Measurements from ENCODE around the gene PLEKHF1. TPM values are rescaled to one million over a fixed set of nuclear protein-coding genes. Genes with fewer than 3 reads are reported as not detected.

The PLEKHF1 gene
- total and polyA plus RNA-seq, 2 of the 8 experiments (the other 6 are each of a cell fraction or from before 2014, with no cell fraction given) = 11.1 to 18.4 TPM

DNA sequence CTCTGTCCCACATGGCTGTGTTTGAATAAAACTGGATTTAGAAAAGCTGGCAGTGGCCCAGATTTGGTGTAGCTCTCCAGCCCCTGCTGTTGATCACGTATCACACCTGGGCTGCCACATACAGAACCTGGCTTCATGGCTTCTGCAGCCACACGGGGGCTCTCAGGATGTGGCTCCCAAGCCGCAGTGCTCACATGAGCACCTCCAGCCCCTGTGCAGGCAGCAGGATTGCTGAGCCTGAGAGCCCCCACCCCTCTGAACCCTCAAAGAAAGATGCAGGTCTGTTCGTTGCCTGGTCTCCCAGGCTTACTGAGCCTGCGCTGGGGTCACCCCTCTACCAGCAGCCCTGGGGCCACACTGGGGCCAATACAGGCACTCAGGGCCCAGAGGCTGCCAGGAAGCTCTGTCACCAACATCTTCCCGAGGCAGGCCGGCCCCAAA lies 2.7 kb downstream of the PLEKHF1 start:
- no peak overlapping the region for H3K4me3 ChIP-seq (ENCODE audit: extremely low read depth in 1 of 4, insufficient read depth in 2 of 4, low read depth in 3 of 4, low read length in 4 of 4)
- no peak overlapping the region for H3K23ac ChIP-seq (ENCODE audit: insufficient read length)
- H2BK5ac ChIP-seq (ENCODE audit: low read depth, low read length) = peak overlapping the region; percentile 49; the same call in 1 of the 2 replicates
- H3K4me2 ChIP-seq (ENCODE audit: insufficient read depth in 1 of 2, low read depth in 2 of 2, low read length in 2 of 2) = peak overlapping the region in 1 of 2 experiments; percentile 98; a peak in 2 of 4 replicates
- H2BK120ac ChIP-seq (replicated peaks; ENCODE audit: low read depth, low read length) = no peak overlapping the region
- peaks cover 0 to 39% of the 10 kb centered on the region in 2 experiments; a peak in 1 of 4 replicates for H3K79me2 ChIP-seq (ENCODE audit: control insufficient read depth in 1 of 2, insufficient read depth in 2 of 2, low read length in 2 of 2)
- FAIRE-seq (no peak), DNase-seq (ENCODE audit: low read depth in 1 of 2, low spot score in 2 of 2) (no peak)
- peaks cover 0 to 21% (median 18%) of the 10 kb centered on the region in 4 experiments; a peak in 6 of 7 replicates for H3K4me1 ChIP-seq (replicated peaks in 1 of 4; ENCODE audit: control insufficient read depth in 3 of 4, insufficient read depth in 4 of 4, low read length in 3 of 4)
- no peak overlapping the region for H2BK20ac ChIP-seq (ENCODE audit: low read length)
- ChIA-PET POLR2A (ENCODE audit: partially characterized antibody) (interaction anchor here (1.0 to 3.0 kb wide), 3 partner anchors 9 to 58 kb away, joined by 3 to 13 read pairs (median 6); no protein-coding TSS in a partner anchor), CTCF (ENCODE audit: partially characterized antibody) (interaction anchor here (0.6 to 5.3 kb wide), 13 partner anchors 10 to 1036 kb away, joined by 3 to 79 read pairs (median 5); partner anchors contain the start of gene POP4)
- peak overlapping the region; percentile 60; the same call in 1 of the 2 replicates for H2BK12ac ChIP-seq (ENCODE audit: low read depth, low read length)
- H3K9me3 ChIP-seq (ENCODE audit: insufficient read depth in 2 of 2, low read depth in 1 of 2, low read length in 1 of 2) = no peaks in the 10 kb centered on the region
- 0 out of 2 replicates have a peak overlapping the region, but pooled peaks have one; percentile 32 for H2AK5ac ChIP-seq (ENCODE audit: low read depth, low read length)
- no peak overlapping the region; the same call in 1 of the 2 replicates for H3K18ac ChIP-seq (ENCODE audit: extremely low read depth, low read length)
- peaks cover 13% of the 10 kb centered on the region for H3K23me2 ChIP-seq (ENCODE audit: low read depth, low read length)
- no peak overlapping the region for H3K14ac ChIP-seq (ENCODE audit: insufficient read length)
- H3K9ac ChIP-seq (replicated peaks in 1 of 4; ENCODE audit: extremely low read depth in 1 of 4, low read depth in 3 of 4, low read length in 3 of 4) = no peak overlapping the region
- no peak overlapping the region for H3K56ac ChIP-seq (replicated peaks; ENCODE audit: insufficient read length, low read depth, low read length)
- WGBS, 2 experiments (ENCODE audit: extremely low coverage in 1 of 2, insufficient coverage in 1 of 2, insufficient read length in 1 of 2, insufficient replicate concordance in 2 of 2, low coverage in 1 of 2, low lambda C conversion rate in 2 of 2, missing lambda C conversion rate in 1 of 2) = 85% methylated on average over 7 of the region's 7 CpGs; no CpG with 5 or more reads in 1 of the 2 experiments
- peak overlapping the region; percentile 80 for H4K91ac ChIP-seq (replicated peaks; ENCODE audit: insufficient read length, low read length)
- no peak overlapping the region for H3K4ac ChIP-seq (replicated peaks; ENCODE audit: insufficient read length, low read depth, low read length)
- peaks cover 0 to 4% of the 10 kb centered on the region in 2 experiments for H4K20me1 ChIP-seq (replicated peaks in 1 of 2; ENCODE audit: control insufficient read depth in 1 of 2, insufficient read depth in 2 of 2, low read length in 2 of 2)
- H4K8ac ChIP-seq (ENCODE audit: extremely low read depth, insufficient read depth, low read length) = no peak overlapping the region
- H3K27ac ChIP-seq (ENCODE audit: low read depth, low read length) = no peak overlapping the region
- peaks cover 0 to 10% (median 1%) of the 10 kb centered on the region in 4 experiments; a peak in 4 of 7 replicates for H3K27me3 ChIP-seq (replicated peaks in 1 of 4; ENCODE audit: control insufficient read depth in 3 of 4, extremely low read depth in 1 of 4, insufficient read depth in 3 of 4, low read length in 3 of 4)
- peak overlapping the region; percentile 98; the same call in 1 of the 2 replicates for H2BK15ac ChIP-seq (ENCODE audit: low read length)
- no peak overlapping the region for H4K5ac ChIP-seq (ENCODE audit: insufficient read length, low read depth, low read length)
- peaks cover 16% of the 10 kb centered on the region for H3K79me1 ChIP-seq (ENCODE audit: low read depth, low read length)
- H3K36me3 ChIP-seq (ENCODE audit: control insufficient read depth in 2 of 4, insufficient read depth in 4 of 4, low read length in 3 of 4) = no peaks in the 10 kb centered on the region
- H2AFZ ChIP-seq (ENCODE audit: low read length) = no peak overlapping the region
- TF ChIP-seq, protein P1, sequence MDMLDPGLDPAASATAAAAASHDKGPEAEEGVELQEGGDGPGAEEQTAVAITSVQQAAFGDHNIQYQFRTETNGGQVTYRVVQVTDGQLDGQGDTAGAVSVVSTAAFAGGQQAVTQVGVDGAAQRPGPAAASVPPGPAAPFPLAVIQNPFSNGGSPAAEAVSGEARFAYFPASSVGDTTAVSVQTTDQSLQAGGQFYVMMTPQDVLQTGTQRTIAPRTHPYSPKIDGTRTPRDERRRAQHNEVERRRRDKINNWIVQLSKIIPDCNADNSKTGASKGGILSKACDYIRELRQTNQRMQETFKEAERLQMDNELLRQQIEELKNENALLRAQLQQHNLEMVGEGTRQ (IDR thresholded peaks at IDR 0.05; ENCODE audit: low read length) = no peak
- TF ChIP-seq SP1 (IDR thresholded peaks at IDR 0.05; ENCODE audit: low read depth, low read length) (no peak), JUND (IDR thresholded peaks at IDR 0.05; ENCODE audit: low read length) (no peak), HDAC2 (IDR thresholded peaks at IDR 0.05; ENCODE audit: borderline replicate concordance in 1 of 2, low read depth in 2 of 2, low read length in 2 of 2) (no peak)
- TF ChIP-seq, protein P2, sequence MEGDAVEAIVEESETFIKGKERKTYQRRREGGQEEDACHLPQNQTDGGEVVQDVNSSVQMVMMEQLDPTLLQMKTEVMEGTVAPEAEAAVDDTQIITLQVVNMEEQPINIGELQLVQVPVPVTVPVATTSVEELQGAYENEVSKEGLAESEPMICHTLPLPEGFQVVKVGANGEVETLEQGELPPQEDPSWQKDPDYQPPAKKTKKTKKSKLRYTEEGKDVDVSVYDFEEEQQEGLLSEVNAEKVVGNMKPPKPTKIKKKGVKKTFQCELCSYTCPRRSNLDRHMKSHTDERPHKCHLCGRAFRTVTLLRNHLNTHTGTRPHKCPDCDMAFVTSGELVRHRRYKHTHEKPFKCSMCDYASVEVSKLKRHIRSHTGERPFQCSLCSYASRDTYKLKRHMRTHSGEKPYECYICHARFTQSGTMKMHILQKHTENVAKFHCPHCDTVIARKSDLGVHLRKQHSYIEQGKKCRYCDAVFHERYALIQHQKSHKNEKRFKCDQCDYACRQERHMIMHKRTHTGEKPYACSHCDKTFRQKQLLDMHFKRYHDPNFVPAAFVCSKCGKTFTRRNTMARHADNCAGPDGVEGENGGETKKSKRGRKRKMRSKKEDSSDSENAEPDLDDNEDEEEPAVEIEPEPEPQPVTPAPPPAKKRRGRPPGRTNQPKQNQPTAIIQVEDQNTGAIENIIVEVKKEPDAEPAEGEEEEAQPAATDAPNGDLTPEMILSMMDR (IDR thresholded peaks at IDR 0.05; ENCODE audit: control extremely low read depth in 1 of 3, insufficient read depth in 1 of 3, low read depth in 1 of 3, low read length in 3 of 3) = no peak

Measured in H1 (cell line).